Mucosa of descending colon (tissue), 3 donors: ENCODE results near the gene DCLK1. TPM values are rescaled to one million over a fixed set of nuclear protein-coding genes. Genes with fewer than 3 reads are reported as not detected.

Source experiments
- ATAC-seq: fragments of 200-7000 bp; cut with Tn5 transposase; one replicate; pipeline ENCODE4 v1.9.1; 2020; ENCODE audit warnings: mild to moderate bottlenecking, moderate library complexity
- DNase-seq, 3 donors: peaks; one replicate each; pipeline ENCODE4 v3.0.0-alpha.2; 2020
- H3K36me3 ChIP-seq: fragments of 200-600 bp; one replicate; pipeline ENCODE4 v1.8.0; 2021; ENCODE audit warnings: low read depth, mild to moderate bottlenecking
- H3K4me1 ChIP-seq: fragments of 200-600 bp; one replicate; pipeline ENCODE4 v1.8.0; 2021; ENCODE audit warnings: low read depth, mild to moderate bottlenecking
- H3K4me3 ChIP-seq: fragments of 200-600 bp; one replicate; pipeline ENCODE4 v1.8.0; 2021; ENCODE audit warnings: mild to moderate bottlenecking
- H3K9me3 ChIP-seq: fragments of 200-600 bp; one replicate; pipeline ENCODE4 v1.8.0; 2021; ENCODE audit warnings: mild to moderate bottlenecking
- CTCF ChIP-seq: fragments of 200-600 bp; IDR thresholded peaks from one replicate; pipeline ENCODE4 v1.8.0; 2022; ENCODE audit warnings: antibody characterized with exemption, mild to moderate bottlenecking
- intact Hi-C, 2 donors: fragments of 100-400 bp; cut with DNase I in 1 of 2; cut with micrococcal nuclease in 1 of 2; formaldehyde crosslinking; loops; one replicate each; pipeline versions ENCODE4 v1.11.0 to v1.11.1; 2022; cut with DNase I, micrococcal nuclease
- total RNA-seq, 3 donors: library from RNA; stranded (reverse); fragmentation: NEBNext Ultra II Directional in 2 of 3; extraction: Animal tissue kit (Norgen Biotek cat#: 25700) in 2 of 3; gene quantifications; one replicate each; pipeline versions ENCODE4 v1.2.1 to v1.2.4, GENCODE V29; 2021 to 2023
- donor health status: DM: no; HTN: no; CAD: no; lungs with moderate emphysema.
- donor health status: DM: no; HTN: no; CAD: no.
- donor health status: DM: no; HTN: yes; CAD: no.

DCLK1 gene
- total RNA-seq, 3 donors from 2014 or later, result 2.6 to 17.9 (median 12.7) TPM

DNA sequence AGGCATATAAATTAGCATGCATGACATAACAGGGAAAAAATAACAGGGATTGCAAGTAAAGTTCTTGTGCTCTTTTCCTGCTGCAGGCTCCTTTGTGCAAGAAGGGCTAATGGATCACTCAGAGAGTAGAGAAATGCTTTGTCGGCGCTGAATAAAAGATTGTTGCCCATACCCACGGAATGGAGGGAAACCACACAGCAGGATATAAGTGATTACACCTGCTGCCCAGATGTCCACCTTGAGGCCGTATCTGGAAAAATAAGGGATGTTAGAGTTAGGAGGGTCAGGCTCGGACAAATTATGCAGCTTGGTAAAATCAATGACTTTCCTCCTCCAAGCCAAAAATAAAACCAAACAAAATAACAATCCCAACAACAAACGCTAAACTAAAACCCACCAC lies 322.3 kb downstream of the DCLK1 start:
- intact Hi-C loops, result no loop called here
- DNase-seq, result no peak
- Histone ChIP-seq H3K9me3 (no peaks in the 10 kb centered on the region), H3K4me3 (no peak overlapping the region), H3K4me1 (no peaks in the 10 kb centered on the region), H3K36me3 (no peaks in the 10 kb centered on the region)
- ATAC-seq, result no peak
- no peak for TF ChIP-seq CTCF

- no peaks in the 10 kb centered on the region for H3K36me3 ChIP-seq
- intact Hi-C loops, result no loop called here
- no peak for ATAC-seq
- DNase-seq, result no peak
- no peak overlapping the region for H3K4me3 ChIP-seq
- no peak for TF ChIP-seq CTCF
- H3K9me3 ChIP-seq, result no peaks in the 10 kb centered on the region
- no peaks in the 10 kb centered on the region for H3K4me1 ChIP-seq
Measured at GRCh38 chr13:35804901-35805300, 326.3 kb downstream of the DCLK1 start.

GRCh38 chr13:35797991-35798390 lies 333.2 kb downstream of the DCLK1 start:
- DNase-seq (no peak), ATAC-seq (no peak)
- H3K36me3 ChIP-seq, result no peaks in the 10 kb centered on the region
- no peaks in the 10 kb centered on the region for H3K9me3 ChIP-seq
- TF ChIP-seq CTCF, result no peak
- no peaks in the 10 kb centered on the region for H3K4me1 ChIP-seq
- H3K4me3 ChIP-seq, result no peak overlapping the region
- intact Hi-C loops, result no loop called here

- ATAC-seq, result no peak
- no peaks in the 10 kb centered on the region for H3K36me3 ChIP-seq
- no peak for DNase-seq
- intact Hi-C loops, result no loop called here
- no peaks in the 10 kb centered on the region for H3K9me3 ChIP-seq
- no peak for TF ChIP-seq CTCF
- no peak overlapping the region for H3K4me3 ChIP-seq
- H3K4me1 ChIP-seq, result no peaks in the 10 kb centered on the region
Measured at GRCh38 chr13:35797244-35797643, 333.9 kb downstream of the DCLK1 start.

DNA sequence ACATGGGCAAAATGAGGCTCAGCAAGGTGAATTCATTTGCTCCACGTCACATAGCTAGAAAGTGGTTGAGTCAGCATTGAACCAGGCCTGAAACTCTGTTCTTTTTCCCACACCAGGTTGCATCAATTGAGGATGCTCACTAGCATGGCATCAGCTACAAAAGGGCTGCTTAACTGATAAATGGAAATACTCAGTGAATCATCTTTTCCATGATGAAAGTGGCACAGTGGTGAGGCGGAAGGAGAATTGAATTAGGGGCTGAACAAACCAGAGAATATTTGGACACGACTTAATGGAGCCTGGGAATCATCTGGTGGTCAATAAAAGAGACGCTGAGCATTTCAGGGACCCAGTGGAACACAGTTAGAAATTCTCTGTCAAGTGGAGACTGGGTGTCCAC lies 334.6 kb downstream of the DCLK1 start:
- H3K9me3 ChIP-seq, result no peaks in the 10 kb centered on the region
- H3K4me1 ChIP-seq, result no peaks in the 10 kb centered on the region
- H3K4me3 ChIP-seq, result no peak overlapping the region
- no peak for TF ChIP-seq CTCF
- intact Hi-C loops, result no loop called here
- no peak for DNase-seq
- H3K36me3 ChIP-seq, result no peaks in the 10 kb centered on the region
- ATAC-seq, result no peak

DNA sequence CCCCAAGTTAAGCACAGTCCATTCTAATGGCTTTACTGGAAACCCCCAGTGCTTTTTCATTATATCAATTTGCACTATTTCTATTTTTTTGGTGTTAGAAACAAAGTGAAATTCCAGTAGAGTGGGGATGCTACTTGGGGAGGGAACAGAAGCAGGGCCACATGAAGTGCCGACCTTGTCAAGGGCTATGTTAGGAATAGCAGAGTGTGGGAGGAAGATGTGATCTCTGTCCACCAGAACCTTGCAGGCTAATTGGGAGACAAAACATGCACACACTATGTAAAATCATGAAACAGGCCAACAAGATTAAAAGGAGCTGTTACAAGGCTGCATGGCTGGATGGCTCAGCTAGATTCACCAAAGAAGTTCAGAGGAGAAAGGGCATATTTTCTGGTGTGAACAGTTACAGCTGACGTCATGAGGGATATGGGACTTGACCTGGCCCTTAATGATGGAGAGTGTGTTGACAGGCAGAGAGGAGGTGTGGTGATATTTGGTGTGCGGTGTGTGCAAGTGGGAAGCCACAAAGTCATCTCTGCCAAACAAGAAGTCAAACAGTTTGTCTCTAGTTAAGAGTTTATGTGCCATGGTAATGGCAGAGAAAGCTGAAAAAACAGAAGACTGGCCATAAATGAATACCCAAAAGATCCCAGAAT lies 336.3 kb downstream of the DCLK1 start:
- Histone ChIP-seq H3K9me3 (no peaks in the 10 kb centered on the region), H3K4me1 (no peaks in the 10 kb centered on the region), H3K4me3 (no peak overlapping the region), H3K36me3 (no peaks in the 10 kb centered on the region)
- no peak for TF ChIP-seq CTCF
- intact Hi-C loops, result no loop called here
- DNase-seq (no peak), ATAC-seq (no peak)
